ENCODE data around the gene TC2N.
"Not testable (repeated sequence)": the region's sequence is repeated elsewhere in the genome, so short reads cannot be mapped to it uniquely, and the experiment has no call there.

The TC2N gene

DNA sequence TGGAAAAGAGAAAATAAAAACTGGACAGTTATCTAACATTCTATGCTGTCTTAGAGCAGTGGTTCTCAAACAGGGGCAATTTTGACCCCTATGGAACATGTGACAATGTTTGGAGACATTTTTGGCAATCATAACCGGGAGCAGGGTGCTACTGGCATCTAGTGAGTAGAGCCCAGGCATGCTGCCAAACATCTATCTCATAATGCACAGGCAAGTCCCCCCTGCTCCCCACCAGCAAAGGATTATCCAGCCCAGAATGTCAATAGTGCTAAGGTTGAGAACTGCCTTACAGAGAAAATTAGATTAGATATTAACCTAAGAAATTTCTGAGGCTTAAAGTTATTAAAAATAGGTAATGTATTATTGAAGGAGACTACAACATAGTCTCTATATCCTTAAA is 112.5 kb downstream of the TC2N start:
- no peak for DNase-seq (ENCODE audit: low read depth, low spot score)

DNA sequence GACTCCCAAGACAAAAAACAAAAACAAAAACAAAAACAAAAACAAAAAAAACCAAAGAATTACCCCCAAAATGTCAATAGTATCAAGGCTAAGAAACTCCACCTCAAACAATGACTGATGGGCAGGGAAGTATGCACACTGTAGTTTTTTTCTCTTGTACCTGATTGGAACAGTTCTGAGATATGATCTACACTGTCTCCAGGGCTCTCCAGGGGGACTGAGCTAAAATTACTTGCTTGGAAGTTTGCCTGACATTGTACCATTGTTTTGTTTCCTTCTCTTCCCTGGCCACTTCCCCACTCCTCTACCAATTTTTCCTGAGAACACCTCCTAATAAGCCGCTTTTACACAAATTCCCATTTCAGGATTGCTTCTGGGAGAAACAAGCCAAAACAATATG is 113.2 kb downstream of the TC2N start:
- no peak for DNase-seq (ENCODE audit: low read depth, low spot score)

DNA sequence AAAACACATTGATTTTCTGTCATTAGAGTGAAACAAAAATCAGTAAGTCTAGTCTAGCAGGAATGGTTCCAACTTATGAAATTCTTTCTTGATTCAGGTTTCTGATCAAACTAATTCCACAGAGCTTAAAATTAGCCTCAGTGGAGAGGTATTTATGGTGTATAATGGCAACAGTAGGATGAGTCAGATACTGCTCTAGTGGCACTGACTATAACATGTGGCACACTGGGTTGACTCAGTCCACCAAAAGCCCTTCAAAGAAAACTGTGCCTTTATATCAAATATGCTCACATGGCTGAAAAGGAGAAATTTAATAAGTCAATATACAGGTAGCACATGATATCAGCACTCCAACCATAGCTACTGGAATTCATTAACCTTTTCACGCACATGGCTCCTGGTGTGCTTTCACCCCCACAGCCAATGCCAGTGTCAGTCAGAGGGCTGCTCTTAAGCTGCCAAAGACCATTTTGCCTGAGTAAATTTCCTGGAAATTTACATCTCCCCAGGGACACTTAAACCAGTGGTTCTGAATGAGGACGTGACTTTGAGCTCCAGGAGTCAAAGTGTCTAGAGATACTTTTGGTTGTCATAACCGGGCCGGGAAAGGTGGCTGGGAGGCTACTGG is 113.7 kb downstream of the TC2N start:
- no peak for DNase-seq (ENCODE audit: low read depth, low spot score)

DNA sequence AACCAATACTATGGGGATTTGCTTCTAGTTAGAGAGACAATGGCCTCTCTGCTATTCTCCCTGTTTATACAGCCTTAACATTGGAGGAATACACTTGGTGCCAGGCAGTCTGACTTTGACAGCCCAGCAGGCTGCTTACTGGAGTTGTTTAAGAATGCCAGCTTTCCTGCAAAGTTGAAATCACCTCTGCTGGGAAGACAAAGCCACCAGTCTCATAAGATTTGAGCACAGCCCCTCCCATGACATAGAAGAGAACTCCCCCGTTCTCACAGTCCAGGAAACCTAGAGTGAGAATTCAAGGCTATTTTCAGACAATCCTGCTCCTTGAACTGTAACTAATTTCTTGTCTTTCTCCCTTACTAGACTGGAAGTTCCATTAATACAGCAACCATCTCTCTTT is 114.4 kb downstream of the TC2N start:
- DNase-seq (ENCODE audit: low read depth, low spot score) = no peak

DNA sequence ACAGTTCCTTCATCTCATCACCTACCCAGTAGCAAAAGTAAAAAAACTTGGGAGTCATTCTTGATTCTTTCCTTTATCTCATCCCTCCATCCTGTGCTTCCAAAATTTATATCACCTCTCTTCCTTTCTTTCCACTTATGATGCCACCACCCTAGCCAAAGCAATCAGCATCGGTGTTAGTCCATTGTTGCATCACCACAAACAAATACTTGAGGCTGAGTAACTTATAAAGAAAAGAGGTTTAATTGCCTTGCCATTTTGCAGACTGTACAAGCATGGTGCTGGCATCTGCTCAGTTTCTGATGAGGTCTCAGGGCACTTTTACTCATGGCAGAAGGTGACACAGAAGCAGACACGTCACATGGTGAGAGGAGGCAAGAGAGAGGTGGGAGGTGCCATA is 115.6 kb downstream of the TC2N start:
- DNase-seq (ENCODE audit: low read depth, low spot score) = no peak

DNA sequence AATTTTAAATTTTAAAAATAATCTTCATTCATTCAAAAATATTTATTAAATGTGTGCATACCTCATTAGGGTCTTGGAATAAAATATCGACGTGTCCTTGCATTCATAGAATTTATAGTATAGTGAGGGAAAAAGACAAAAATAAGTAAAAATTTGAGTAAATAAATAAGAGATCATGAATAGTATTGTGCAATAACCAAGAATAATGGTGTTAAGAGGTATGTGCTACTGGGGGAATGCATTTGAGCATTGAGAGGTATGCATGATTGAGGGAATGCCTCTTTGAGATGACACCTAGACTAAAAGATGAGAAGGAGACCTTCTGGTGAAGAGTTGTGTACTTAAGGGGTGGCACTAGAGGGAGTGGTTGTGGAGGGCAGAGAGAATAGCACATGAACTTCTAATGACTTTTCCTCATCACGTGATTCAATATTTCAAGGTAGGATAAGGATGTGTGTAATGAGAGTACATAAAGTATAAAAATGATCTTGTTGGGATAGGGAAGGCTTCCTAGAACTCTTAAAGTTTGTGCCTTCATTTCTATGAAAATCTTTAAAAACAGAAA is 116.6 kb downstream of the TC2N start:
- DNase-seq (ENCODE audit: low read depth, low spot score) = no peak

DNA sequence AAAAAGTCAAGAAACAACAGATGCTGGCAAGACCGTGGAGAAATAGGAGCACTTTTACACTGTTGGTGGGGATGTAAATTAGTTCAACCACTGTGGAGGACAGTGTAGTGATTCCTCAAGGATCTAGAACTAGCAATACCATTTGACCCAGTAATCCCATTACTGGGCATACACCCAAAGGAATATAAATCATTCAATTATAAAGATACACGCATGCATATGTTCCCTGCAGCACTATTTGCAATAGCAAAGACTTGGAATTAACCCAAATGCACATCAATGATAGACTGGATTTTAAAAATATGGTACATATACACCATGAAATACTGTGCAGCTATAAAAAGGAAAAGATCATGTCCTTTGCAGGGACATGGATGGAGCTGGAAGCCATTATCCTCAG is 117.5 kb downstream of the TC2N start:
- DNase-seq (ENCODE audit: low read depth, low spot score) = no peak

DNA sequence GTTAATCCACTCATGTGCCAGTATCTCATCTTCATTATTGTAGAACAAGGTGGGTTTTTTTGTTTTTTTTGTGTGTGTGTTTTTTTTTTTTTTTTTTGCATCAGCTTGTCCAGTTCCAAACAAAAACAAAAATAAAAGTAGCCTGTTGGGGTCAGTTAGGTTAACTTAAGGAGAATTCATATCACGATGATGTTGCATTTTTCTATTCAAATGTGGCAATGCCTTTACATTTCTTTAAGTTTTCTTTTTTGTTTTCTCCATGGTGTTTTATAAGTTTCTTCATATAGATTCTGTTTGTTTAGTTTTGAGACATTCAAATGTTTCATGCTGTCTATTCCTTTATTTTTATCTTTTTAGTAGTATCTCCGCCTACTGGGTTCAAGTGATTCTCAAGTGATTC is 119.3 kb downstream of the TC2N start:
- no peak for DNase-seq (ENCODE audit: low read depth, low spot score)

DNA sequence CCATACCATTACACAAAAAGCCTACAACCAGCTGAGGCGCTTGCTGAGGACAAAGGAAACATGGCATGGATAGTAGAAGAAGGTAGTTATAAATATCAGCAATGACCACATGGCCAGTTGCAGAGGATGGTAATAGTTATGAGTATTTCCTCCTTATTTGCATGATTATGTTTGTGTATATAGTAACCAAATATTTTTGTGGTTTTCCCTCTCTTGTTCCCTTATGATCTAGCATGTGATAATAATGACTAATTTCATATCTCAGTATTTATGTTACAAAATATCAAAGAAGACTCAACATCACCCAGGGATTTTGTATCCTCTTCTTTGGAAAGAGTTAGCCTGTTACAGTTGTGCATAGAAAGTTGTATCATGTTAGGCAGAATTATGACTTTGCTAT is 122.0 kb downstream of the TC2N start:
- DNase-seq (ENCODE audit: low read depth, low spot score) = no peak

DNA sequence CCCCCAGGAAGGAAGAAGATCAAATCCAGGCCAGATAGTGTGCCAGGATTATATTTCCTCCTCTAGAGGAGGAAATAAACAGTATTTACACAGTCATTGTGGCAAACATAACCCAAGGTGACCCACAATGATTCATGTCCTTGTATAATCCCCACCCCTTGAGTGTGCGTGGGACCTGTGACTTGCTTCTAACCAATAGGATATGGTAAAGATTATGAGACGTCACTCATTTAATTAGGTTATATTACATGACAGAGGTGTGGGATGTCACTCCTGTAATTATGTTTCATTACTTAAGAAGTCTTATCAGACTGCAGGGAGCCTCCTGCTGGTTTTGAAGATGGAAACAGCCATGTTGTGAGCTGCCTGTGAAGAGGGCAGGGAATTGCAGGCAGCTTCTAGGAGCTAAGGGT is 123.3 kb downstream of the TC2N start:
- DNase-seq (ENCODE audit: low read depth, low spot score) = no peak

DNA sequence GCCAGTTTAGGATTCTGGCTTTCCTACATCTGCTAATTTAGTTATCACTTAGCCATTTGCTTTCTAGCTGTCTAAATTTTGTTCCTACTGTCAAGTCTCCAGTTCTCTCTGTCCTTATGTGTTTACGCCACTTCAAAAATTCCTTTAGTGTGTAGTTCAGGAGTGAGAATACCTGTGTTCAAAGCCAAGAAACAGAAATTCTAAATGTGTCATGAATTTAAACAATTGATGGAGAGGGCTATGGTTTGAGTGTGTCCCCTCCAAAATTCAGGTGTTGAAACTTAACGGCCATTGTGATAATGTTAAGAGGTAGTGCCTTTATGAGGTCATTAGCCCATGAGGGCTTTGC is 124.1 kb downstream of the TC2N start:
- DNase-seq (ENCODE audit: low read depth, low spot score) = no peak

DNA sequence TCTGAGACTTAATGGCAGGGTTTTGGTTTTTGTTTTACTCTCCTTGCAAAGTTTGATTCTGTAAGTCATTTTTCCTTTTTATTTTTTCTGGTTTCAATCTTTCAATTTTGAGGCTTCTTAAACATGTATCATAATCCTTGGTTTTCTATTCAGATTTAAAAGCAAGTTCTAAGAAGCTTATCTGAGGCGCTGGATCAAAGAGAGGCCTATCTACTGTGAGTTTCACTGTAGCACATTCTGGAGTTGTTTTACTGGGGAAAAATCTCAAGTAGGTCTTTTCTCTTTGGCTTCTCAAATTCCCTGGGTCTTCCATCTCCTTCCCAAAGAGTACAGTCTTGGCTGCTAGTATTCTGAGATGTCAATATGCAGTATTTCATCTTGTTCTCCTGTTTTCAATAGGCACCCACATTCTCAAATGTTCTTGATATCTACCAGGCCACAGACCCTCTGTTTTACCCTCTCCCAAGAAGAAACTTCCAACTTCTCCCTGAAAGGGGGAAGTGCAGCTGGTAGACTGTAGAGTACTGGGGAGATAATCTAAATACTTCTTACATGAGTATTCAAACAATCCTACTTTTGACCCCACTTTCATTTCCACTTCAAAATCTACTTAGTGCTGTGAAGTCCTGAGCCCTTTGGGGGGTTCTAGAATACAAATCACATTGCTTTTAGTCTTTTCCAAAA is 124.6 kb downstream of the TC2N start:
- DNase-seq (ENCODE audit: low read depth, low spot score) = no peak

DNA sequence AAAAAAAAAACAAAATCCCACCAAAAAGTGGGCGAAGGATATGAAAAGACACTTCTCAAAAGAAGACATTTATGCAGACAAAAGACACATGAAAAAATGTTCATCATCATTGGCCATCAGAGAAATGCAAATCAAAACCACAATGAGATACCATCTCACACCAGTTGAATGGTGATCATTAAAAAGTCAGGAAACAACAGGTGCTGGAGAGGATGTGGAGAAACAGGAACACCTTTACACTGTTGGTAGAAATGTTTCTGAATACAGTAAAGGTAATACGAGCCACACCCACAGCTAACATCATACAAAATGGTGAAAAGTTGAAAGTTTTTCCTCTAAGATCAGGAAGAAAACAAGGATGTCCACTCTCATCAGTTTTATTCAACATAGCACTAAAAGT is 127.5 kb downstream of the TC2N start:
- not testable (repeated sequence) for DNase-seq (ENCODE audit: low read depth, low spot score)

DNA sequence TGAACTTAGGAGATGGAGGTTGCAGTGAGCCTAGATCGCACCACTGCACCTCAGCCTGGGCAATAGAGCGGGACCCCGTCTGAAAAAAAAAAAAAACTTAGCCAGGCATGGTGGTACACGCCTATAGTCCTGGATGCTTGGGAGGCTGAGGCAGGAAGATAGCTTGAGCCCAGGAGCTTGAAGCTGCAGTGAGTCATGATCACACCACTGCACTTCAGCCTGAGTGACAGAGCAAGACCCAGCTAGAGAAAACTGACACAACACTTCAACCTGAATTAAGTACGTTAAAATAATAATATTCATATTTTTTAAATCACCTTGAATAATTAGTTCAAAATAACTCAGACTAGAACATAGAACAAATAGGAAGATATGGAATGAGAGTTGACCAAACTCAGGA is 129.7 kb downstream of the TC2N start:
- no peak for DNase-seq (ENCODE audit: low read depth, low spot score)

DNA sequence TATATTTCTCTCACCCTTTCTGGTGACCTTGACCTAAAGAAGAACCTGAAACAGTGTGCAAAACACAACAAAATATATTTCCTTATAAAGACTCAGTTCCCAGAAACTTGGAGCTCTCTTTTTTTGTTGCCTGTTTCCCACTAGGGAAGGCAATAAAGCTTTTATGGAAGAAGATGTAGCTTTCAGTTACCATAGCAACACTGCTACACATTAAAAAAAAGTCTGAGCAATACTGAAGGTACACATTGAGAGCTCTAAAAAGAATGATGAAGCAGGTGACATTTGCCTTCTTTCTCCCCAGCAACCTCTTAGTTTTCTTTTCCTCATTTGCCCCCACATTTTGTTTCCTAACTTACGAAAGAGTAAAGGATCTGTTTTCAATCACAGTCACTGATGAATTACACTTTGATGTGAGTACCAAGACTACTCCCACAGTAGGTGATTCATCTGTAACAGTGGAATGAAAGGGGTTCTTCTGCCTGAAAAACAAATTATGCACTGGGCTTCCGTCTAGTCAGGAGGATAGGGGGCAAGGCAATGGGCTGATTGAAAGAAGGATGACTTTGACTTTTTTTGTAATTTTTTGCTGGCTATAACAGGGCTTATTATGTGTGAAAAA is 134.4 kb downstream of the TC2N start:
- DNase-seq (ENCODE audit: low read depth, low spot score) = no peak

DNA sequence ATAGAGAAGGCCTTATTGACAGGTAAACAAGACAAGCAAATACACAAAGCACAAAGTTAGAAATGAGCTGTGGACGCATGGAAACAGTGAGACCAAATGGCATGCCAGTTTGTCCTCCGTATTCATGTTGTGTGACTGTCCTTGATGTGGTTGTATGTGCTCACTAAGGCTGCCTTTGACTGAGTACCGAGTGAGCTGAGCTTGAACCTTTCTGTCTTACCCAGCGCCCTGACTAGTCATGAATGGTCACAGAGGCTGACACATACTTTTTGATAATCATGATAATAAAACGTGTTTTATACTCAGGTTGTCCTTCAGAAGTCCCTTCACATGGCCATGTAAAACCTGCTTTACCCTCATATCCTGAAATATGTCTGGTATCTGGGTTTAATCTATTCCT is 134.9 kb downstream of the TC2N start:
- no peak for DNase-seq (ENCODE audit: low read depth, low spot score)

DNA sequence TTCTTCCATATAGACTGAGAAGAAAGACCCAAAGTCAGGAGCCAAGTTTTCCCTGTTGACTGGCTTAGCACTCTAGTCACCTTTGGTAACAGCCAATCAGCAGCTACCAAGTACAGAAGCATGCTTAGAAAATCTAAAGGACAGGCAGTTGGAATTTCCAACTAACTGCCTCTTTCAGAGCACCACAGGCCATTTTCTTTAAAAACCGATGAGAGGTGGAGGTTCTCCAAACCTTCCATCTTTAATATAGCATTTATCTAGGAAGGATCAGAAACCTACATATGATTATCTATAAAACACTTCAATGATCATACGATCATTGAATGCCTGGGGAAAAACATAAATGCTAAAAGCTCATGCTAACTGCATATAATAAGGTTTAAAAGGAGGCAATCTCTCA is 135.3 kb downstream of the TC2N start, which contains the start of gene CATSPERB:
TSS of gene CATSPERB (minus strand) at position 101 of the 400 bp plus-strand sequence. CDS start 2,607 bp downstream, outside the sequence.
- DNase-seq (ENCODE audit: low read depth, low spot score) = no peak

DNA sequence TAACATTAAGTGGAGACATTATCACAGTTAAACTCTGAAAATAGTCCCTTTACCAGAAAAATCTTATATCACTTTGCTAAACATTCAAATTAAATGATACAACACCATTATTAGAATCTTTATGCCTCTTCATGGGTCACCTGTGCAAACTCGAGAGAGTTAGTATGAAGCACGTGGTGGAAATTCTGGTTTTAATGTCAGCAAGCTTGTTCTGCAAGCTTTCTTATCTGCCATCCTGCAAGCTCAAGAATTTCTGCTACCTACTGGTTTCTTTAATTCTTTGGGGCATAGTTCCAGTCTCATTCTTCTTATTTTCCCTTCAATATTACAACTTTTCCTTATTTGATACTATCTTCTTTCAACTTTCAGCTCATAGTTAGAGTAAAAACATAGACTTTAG is 136.3 kb downstream of the TC2N start:
- no peak for DNase-seq (ENCODE audit: low read depth, low spot score)

DNA sequence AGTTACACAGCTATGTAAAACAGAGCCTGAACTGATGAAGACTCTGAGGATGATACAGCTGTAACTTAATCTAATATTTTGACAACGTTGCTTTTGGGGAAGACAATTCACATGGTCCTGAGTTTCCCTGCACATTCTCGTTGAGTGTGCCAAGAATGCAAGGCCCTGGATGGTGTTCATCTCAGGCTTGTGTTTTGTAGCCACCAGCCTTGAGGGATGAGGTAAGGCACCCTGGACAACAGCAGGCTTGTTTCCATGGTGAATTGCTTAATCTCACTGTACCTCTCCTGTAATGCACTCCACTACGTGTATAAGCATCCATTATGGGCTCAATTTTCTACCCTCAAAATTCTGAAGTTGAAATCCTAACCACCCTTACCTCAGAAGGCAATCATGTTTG is 137.6 kb downstream of the TC2N start:
- no peak for DNase-seq (ENCODE audit: low read depth, low spot score)
